SK-N-SH (cell line): Measurements from ENCODE around the gene CHST10. TPM values are rescaled to one million over a fixed set of nuclear protein-coding genes. Genes with fewer than 3 reads are reported as not detected.

Source experiments
- CTCF ChIA-PET: fragments of 300-600, 350-600 bp; formaldehyde crosslinking; extraction: SDS; loops from one replicate; lab custom pipeline; 2021; lab: Yijun Ruan, JAX
- POLR2A ChIA-PET: fragments of 350-600 bp; sonication (Branson Sonifier 250); formaldehyde crosslinking; extraction: SDS; loops from one replicate; lab custom pipeline; 2020; ENCODE audit warnings: antibody characterized with exemption, inconsistent platforms; lab: Yijun Ruan, JAX
- DNase-seq: peaks from one replicate; pipeline ENCODE4 v3.0.0; 2012
- H2AFZ ChIP-seq: fragments of 200-600 bp; sonication (generic); 2 replicates; pipeline ENCODE4 v1.8.1; 2016; ENCODE audit warnings: antibody characterized with exemption, mild to moderate bottlenecking, low read depth
- H3F3A ChIP-seq: fragments of 200-600 bp; sonication (generic); replicated peaks from 2 replicates; pipeline ENCODE3; 2016; ENCODE audit warnings: antibody characterized with exemption, mild to moderate bottlenecking; ENCODE audit not compliant: insufficient read depth
- H3K27ac ChIP-seq, 2 experiments: fragments of 200-500 bp in 1 of 2; fragments of 200-600 bp in 1 of 2; sonication (Bioruptor generic) in 1 of 2; sonication (generic), shearing (Covaris generic) in 1 of 2; 2 replicates each; pipeline versions ENCODE4 v1.5.1 to v1.6.1; 2014 to 2016; ENCODE audit warnings: low read depth in 2 of 2, inconsistent platforms in 1 of 2, low read length in 1 of 2, mild to moderate bottlenecking in 1 of 2, mixed read lengths in 1 of 2
- H3K27me3 ChIP-seq: fragments of 200-600 bp; sonication (generic), shearing (Covaris generic); 2 replicates; pipeline ENCODE4 v1.6.1; 2016; ENCODE audit warnings: mixed run types; ENCODE audit not compliant: insufficient read depth
- H3K36me3 ChIP-seq, 2 experiments: fragments of 200-500 bp in 1 of 2; fragments of 200-600 bp in 1 of 2; sonication (Bioruptor generic) in 1 of 2; sonication (generic) in 1 of 2; replicated peaks in 1 of 2; 2 replicates each; pipeline versions ENCODE3 to v1.5.1; 2014 to 2016; ENCODE audit warnings: low read length in 1 of 2, mild to moderate bottlenecking in 1 of 2; ENCODE audit not compliant: insufficient read depth in 2 of 2, control insufficient read depth in 1 of 2
- H3K4me1 ChIP-seq, 2 experiments: fragments of 200-500 bp in 1 of 2; fragments of 200-600 bp in 1 of 2; sonication (Bioruptor generic) in 1 of 2; sonication (generic), shearing (Covaris generic) in 1 of 2; 2 replicates each; pipeline versions ENCODE4 v1.5.1 to v1.6.1; 2014 to 2016; ENCODE audit warnings: low read depth in 1 of 2, low read length in 1 of 2, mixed run types in 1 of 2; ENCODE audit not compliant: insufficient read depth in 2 of 2, control insufficient read depth in 1 of 2
- H3K4me2 ChIP-seq: fragments of 200-600 bp; sonication (generic), shearing (Covaris generic); 2 replicates; pipeline ENCODE4 v1.6.1; 2017; ENCODE audit warnings: mixed run types
- H3K4me3 ChIP-seq, 2 experiments: fragments of 200-500 bp in 1 of 2; fragments of 200-600 bp in 1 of 2; sonication (Bioruptor generic) in 1 of 2; sonication (generic), shearing (Covaris generic) in 1 of 2; 2 replicates each; pipeline versions ENCODE4 v1.5.1 to v1.8.1; 2014 to 2016; ENCODE audit warnings: low read depth in 2 of 2, inconsistent platforms in 1 of 2, low read length in 1 of 2, mild to moderate bottlenecking in 1 of 2, mixed read lengths in 1 of 2, moderate library complexity in 1 of 2
- H3K79me2 ChIP-seq: fragments of 200-600 bp; sonication (generic); 2 replicates; pipeline ENCODE4 v1.8.1; 2017; ENCODE audit warnings: mild to moderate bottlenecking; ENCODE audit not compliant: insufficient read depth
- H3K9ac ChIP-seq: fragments of 200-600 bp; sonication (generic); 2 replicates; pipeline ENCODE4 v1.6.1; 2017; ENCODE audit warnings: mixed run types
- H3K9me2 ChIP-seq: fragments of 200-600 bp; sonication (generic); 2 replicates; pipeline ENCODE4 v1.6.1; 2017; ENCODE audit warnings: mixed run types
- H3K9me3 ChIP-seq: fragments of 200-600 bp; sonication (generic); 2 replicates; pipeline ENCODE4 v1.6.1; 2017; ENCODE audit warnings: mixed run types, mild to moderate bottlenecking, moderate library complexity
- H4K20me1 ChIP-seq: fragments of 200-600 bp; sonication (generic); 2 replicates; pipeline ENCODE4 v1.6.1; 2017; ENCODE audit warnings: mild to moderate bottlenecking, mixed run types; ENCODE audit not compliant: insufficient read depth
- CTCF ChIP-seq: fragments of 200-600 bp; sonication (generic); IDR thresholded peaks from 2 replicates; pipeline ENCODE4 v1.6.1; 2017; ENCODE audit warnings: antibody characterized with exemption, mild to moderate bottlenecking, moderate library complexity
- GABPA ChIP-seq: IDR thresholded peaks from 2 replicates; pipeline ENCODE4 v1.4.0; 2012; ENCODE audit warnings: low read depth, mild to moderate bottlenecking
- JUND ChIP-seq: IDR thresholded peaks from 2 replicates; pipeline ENCODE4 v1.4.0; 2012
- MXI1 ChIP-seq: IDR thresholded peaks from 2 replicates; pipeline ENCODE4 v1.6.1; 2012; ENCODE audit warnings: mild to moderate bottlenecking, low read depth, low read length, improper control_type of control experiment
- PBX3 ChIP-seq: IDR thresholded peaks from 2 replicates; pipeline ENCODE4; 2012
- REST ChIP-seq: IDR thresholded peaks from 2 replicates; pipeline ENCODE4 v1.6.1; 2012; ENCODE audit warnings: mild to moderate bottlenecking, low read depth, low read length, moderate library complexity
- RFX5 ChIP-seq: IDR thresholded peaks from 2 replicates; pipeline ENCODE4 v1.6.1; 2012; ENCODE audit warnings: mild to moderate bottlenecking, improper control_type of control experiment, low read length
- TAF1 ChIP-seq: IDR thresholded peaks from 2 replicates; pipeline ENCODE4 v1.6.1; 2012; ENCODE audit warnings: low read depth, mild to moderate bottlenecking, low read length, moderate library complexity, borderline replicate concordance
- YY1 ChIP-seq: IDR thresholded peaks from 2 replicates; pipeline ENCODE4 v1.4.0; 2012; ENCODE audit warnings: low read depth, mild to moderate bottlenecking
- ZBTB33 ChIP-seq: IDR thresholded peaks from 2 replicates; pipeline ENCODE4 v1.4.0; 2012; ENCODE audit warnings: low read depth, borderline replicate concordance
- WGBS: methylation state at CpG from one replicate; pipeline ENCODE4 v1.1.6; 2017; ENCODE audit warnings: low lambda C conversion rate; 5-methylcytosine and 5-hydroxymethylcytosine counted together
- polyA plus RNA-seq, 3 experiments: library from polyadenylated mRNA; depleted of rRNA; stranded (reverse); fragments of >200 nt; gene quantifications; 2 replicates each; pipeline ENCODE4 v1.2.3, GENCODE V29; 2012

The CHST10 gene
- polyA plus RNA-seq, 1 of the 3 experiments (the other 2 are of a cell fraction): 17.6 TPM

GRCh38 chr2:100392715-100393114, 24.8 kb downstream of the CHST10 start:
- WGBS: 94% methylated on average over 5 of the region's 8 CpGs
- H3F3A ChIP-seq: no peaks in the 10 kb centered on the region
- H3K27me3 ChIP-seq: no peaks in the 10 kb centered on the region
- DNase-seq: no peak
- H3K9me3 ChIP-seq: no peaks in the 10 kb centered on the region
- no peak overlapping the region for H3K27ac ChIP-seq
- H3K4me1 ChIP-seq: no peaks in the 10 kb centered on the region
- ChIA-PET POLR2A (no interaction called here), CTCF (interaction anchor here (18.9 kb wide), 1 partner anchor 131 kb away, joined by 467 read pairs; no protein-coding TSS in a partner anchor)
- no peak overlapping the region for H3K4me3 ChIP-seq
- H3K36me3 ChIP-seq: peaks cover 0 to 34% of the 10 kb centered on the region in 2 experiments
- H3K9ac ChIP-seq: no peak overlapping the region
- H3K4me2 ChIP-seq: no peak overlapping the region
- H3K9me2 ChIP-seq: no peaks in the 10 kb centered on the region
- TF ChIP-seq JUND: no peak
- TF ChIP-seq MXI1: no peak
- H3K79me2 ChIP-seq: no peaks in the 10 kb centered on the region
- H4K20me1 ChIP-seq: no peaks in the 10 kb centered on the region
- H2AFZ ChIP-seq: no peak overlapping the region

GRCh38 chr2:100391735-100392515, 25.5 kb downstream of the CHST10 start:
- DNase-seq: no peak
- Histone ChIP-seq H3F3A (no peaks in the 10 kb centered on the region), H2AFZ (no peak overlapping the region), H3K4me1 (no peaks in the 10 kb centered on the region), H3K9me3 (no peaks in the 10 kb centered on the region), H3K27ac (no peak overlapping the region), H4K20me1 (no peaks in the 10 kb centered on the region), H3K36me3 (peaks cover 0 to 28% of the 10 kb centered on the region in 2 experiments), H3K9me2 (no peaks in the 10 kb centered on the region), H3K4me2 (no peak overlapping the region), H3K9ac (no peak overlapping the region), H3K79me2 (no peaks in the 10 kb centered on the region), H3K4me3 (no peak overlapping the region), H3K27me3 (no peaks in the 10 kb centered on the region)
- ChIA-PET CTCF (interaction anchor here (1.2 to 18.9 kb wide), 3 partner anchors 10 to 130 kb away, joined by 5 to 467 read pairs (median 15); no protein-coding TSS in a partner anchor), POLR2A (no interaction called here)
- WGBS: 97% methylated on average over 21 of the region's 23 CpGs
- TF ChIP-seq GABPA (no peak), PBX3 (no peak), ZBTB33 (no peak), TAF1 (no peak), CTCF (no peak), YY1 (no peak), REST (no peak), JUND (no peak), RFX5 (no peak)
